CD4-positive, alpha-beta T cell treated with Interleukin-17A for 1 hour (primary cell): ENCODE data around the gene PPTC7.
"Not testable (repeated sequence)": the region's sequence is repeated elsewhere in the genome, so short reads cannot be mapped to it uniquely, and the experiment has no call there.

Source experiments
- DNase-seq: peaks from one replicate; pipeline ENCODE4 v3.0.0-alpha.2; 2020

The PPTC7 gene

DNA sequence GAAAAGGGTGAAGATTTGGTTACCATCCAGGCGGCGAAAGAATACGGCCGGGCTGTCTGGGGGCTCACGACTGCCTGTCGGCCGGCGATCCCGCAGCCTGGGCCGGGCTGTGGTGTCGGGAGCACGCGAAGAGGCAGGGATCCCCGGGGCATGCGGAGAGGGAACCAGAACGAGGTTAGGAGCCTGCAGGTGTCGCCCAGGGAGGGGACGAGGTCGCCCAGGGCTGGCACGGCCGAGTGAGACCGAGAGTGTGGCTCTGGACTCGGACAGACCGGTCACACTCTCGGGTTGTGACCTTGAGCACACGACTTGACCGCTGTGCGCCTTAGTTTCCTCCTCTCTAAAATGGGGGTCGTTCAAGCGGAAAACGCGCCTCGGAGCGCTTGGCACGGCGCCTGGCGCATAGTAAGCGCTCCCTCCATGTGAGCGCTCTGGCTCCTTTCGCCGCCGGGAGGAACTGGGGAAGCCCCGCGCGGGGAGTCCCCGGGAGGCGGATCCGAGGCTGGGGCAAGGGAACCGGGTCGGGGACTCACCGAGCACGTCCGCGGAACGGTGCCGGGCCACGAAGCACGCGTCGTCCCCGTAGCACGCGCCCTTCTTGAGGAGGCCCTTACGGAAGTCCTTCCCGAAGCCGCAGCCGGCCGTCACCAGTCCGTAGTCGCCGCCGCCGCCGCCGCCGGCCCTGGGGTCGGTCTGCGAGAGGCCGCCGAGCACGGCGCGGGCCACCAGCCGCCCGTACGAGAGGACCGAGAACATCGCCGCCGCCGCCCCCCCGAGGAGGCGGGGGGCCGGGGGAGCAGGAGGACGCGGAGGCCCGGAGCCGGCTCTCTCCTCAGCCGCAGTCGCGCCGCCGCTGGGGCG, 612 bp downstream of the PPTC7 start:
- DNase-seq: peak; percentile 86

DNA sequence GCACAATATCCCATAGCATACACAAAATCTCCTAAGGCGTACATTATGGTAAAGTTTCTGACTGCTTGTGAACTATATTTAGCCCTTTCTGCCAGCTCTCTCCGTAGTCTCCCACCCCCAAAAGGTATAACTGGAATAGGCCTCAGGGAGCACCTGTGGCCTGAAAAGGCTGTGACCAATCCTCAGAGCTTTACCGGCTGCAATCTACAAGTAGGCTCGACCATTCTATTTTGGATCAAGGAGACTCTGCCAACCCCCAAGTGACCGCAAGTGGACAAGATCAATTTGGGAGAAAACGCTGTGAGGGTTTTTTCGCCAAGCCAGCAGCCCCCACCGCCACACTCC, 1.2 kb downstream of the PPTC7 start:
- DNase-seq: no peak

DNA sequence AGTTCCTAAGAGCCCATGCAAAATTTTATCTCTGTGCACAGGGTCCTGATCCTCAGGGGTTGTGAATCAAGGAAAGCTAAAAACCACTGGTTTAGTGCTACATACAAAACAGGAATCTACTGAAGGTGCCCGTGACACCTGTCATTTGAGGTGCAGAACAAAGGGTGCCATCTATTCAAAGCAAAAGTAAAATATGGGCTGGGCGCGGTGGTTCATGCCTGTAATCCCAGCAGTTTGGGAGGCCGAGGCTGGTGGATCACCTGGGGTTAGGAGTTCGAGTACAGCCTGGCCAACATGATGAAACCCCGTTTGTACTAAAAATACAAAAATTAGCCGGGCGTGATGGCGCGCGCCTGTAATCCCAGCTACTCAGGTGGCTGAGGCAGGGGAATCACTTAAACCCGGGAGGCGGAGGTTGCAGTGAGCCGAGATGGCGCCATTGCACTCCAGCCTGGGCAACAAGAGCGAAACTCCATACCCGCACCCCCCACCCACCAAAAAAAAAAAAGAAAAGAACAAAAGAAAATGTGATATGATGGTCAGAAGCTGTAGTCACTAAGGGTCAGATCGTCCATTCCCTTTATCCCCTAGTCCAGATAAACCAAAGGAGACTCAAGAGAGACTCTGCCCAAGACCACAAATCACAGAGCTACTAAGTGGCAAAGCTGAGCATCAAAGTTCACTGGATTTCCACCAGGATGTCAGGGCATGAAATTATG, 3.4 kb downstream of the PPTC7 start:
- peak; percentile 32 for DNase-seq

DNA sequence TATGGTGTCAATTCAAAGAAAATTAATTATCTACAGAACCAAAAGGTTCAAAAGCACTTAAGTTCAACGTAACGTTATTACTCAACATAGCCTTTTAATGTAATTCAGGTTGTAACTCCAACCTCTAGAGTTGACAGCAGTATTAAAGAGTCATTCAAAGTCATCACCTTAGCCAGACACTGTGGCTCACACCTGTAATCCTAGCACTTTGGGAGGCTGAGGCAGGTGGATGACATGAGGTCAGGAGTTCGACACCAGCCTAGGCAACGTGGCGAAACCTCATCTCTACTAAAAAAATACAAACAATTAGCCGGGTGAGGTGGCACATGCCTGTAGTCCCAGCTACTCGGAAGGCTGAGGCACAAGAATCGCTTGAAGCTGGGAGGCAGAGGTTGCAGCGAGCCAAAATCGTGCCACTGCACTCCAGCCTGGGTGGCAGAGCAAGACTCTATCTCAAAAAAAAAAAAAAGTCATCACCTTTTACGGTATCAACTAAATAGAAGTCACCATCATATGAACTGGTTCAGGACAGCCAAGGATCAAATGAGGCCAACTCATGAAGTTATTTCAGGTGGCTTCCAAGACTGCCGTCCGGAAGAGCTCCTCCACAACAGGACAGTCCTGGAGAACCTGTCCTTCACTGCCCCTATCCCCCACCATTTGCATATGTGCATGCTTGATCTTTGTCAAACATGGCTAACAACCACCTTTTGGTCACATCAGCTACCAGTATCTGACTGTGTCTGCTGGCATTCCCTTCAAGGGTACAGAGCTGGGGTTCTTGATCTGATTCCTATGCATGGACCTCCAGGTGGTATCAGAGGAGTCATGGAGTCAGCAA, 4.2 kb downstream of the PPTC7 start:
- DNase-seq: peak; percentile 43

DNA sequence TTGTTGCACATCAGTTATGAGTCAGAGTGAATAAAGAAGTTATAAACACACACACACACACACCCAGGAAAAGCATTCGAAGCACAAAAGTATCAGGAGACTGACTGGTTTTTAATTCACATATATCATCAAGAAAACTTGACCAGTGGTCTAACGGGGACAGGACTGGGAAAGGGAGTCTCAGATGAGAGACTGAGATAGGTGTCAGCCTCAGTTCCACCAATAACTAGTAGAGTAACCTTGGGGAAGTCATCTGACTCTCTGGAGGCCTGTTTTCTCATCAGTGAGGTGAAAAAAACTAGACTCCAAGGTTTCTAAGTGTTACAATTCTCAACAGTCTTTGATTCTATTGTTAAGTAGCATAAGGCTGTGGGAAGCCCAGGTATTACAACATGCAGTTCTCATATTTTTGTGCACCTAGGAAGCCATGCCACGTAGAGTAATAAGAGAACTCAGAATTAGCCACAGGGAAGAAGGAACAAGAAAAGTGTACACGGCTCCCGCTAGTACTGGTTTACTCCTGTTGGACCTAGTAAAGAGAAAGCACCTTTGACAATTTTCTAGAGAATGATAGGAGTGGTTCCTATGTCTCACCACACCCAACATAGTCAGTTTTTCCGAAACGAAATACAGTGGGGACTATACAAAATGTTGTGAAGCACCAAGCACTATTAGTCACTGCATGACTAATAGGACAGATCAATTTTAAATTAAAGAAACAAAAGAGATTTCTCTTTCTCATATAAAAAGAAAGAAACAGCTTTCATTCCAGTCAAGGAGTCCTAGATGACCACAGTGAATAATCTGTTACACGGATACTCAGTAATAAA, 5.0 kb downstream of the PPTC7 start:
- peak; percentile 68 for DNase-seq

DNA sequence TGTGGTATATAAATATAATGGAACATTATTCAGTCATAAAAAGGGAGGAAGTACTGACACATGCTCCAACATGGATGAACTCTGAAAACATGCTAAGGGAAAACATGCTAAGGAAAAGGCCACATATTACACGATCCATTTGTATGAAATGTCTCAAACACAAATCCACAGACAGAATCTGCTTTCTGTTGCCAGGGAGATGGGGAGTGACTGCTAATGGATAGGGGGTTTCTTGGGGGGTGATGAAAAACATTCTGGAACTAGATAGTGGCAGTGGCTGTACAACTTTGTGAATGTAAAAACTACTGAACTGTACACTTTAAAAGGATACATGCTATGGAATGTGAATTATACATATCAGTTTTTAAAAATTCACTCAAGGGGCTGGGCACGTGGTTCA, 6.6 kb downstream of the PPTC7 start:
- no peak for DNase-seq

DNA sequence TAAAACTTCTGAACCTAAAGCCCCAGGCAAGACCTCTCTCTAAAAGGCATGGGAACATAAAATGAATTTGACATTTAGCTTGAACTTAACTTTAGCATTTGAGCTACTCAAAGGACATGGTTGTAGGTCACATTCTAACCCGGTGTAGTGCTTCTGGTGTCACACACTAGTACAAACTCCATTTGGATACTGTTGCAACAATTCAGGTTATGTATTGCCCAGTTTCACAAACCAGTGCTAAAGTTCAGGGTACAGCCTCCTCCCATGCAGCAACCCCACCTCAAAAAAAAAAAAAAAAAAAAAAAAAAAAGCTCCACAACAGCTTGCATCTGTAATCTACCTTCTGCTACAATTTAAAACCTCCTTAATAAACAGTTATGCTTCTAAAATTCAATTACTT, 7.8 kb downstream of the PPTC7 start:
- no peak for DNase-seq

DNA sequence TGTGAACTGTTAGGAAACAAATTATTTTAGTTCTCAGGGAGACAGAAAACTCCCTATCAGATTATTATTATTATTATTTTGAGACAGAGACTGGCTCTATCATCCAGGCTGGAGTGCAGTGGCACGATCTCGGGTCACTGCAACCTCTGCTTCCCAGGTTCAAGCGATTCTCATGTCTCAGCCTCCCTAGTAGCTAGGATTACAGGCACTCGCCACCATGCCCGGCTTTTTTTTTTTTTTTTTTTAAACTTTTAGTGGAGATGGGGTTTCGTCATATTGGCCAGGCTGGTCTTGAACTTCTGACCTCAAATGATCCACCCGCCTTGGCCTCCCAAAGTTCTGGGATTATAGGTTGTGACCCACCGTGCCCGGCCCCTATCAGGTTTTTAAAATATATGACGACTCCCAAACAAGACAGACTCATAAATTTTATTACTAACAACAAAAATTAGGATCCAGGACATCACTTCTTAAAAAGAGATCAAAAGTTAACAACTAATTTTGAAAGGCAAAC, 8.3 kb downstream of the PPTC7 start:
- DNase-seq: not testable (repeated sequence)

DNA sequence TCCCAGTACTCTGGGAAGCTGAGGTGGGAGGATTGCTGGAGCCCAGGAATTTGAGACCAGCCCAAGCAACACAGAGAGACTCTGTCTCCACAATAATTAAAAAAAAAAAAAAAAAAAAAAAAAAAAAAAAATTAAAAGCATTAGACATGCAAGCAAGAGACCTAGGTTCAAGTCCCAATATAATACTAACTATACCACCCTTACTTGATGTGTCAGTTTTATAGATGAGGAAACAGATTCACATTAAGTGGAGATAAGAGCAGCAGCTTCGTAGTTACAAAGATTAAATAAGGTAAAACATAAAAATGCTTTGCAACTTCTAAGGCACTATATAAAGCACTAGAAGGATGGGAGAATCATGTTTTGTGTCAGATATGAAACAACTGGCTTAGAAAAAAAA, 9.1 kb downstream of the PPTC7 start:
- DNase-seq: no peak

DNA sequence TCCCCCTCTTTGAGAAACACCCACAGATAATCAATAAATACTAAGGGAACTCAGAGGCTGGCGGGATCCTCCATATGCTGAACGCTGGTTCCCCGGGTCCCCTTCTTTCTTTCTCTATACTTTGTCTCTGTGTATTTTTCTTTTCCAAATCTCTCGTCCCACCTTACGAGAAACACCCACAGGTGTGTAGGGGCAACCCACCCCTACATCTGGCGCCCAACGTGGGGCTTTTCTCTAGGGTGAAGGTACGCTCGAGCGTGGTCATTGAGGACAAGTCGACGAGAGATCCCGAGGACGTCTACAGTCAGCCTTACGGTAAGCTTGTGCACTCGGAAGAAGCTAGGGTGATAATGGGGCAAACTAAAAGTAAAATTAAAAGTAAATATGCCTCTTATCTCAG, 12.3 kb downstream of the PPTC7 start:
- not testable (repeated sequence) for DNase-seq

DNA sequence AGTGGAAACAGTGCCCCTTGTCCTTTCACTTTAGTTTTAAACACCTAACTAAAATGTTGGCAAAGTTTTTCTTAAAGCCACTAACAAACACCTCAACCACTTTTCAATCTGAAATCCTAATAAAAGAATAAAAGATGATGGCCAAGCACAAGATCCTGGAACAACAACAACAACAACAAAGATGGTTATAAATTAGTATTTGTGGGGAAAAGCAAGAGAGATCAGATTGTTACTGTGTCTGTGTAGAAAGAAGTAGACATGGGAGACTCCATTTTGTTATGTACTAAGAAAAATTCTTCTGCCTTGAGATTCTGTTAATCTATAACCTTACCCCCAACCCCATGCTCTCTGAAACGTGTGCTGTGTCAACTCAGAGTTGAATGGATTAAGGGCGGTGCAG, 13.3 kb downstream of the PPTC7 start:
- DNase-seq: not testable (repeated sequence)

DNA sequence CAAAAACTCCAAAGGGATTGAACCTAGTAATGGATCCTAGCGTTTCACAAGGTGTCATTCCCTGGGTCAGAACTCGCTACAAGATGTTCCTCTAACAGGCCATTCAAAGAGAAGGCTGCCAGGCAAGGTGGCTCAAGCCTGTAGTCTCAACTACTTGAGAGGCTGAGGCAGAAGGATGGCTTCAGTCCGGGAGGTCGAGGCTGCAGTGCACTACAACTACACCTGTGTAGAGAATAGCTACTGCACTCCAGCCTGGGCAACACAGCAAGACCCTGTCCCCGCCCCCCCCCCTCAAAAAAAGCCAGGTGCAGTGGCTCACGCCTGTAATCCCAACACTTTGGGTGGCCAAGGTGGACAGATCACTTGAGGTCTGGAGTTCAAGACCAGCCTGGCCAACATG, 14.4 kb downstream of the PPTC7 start:
- DNase-seq: no peak

DNA sequence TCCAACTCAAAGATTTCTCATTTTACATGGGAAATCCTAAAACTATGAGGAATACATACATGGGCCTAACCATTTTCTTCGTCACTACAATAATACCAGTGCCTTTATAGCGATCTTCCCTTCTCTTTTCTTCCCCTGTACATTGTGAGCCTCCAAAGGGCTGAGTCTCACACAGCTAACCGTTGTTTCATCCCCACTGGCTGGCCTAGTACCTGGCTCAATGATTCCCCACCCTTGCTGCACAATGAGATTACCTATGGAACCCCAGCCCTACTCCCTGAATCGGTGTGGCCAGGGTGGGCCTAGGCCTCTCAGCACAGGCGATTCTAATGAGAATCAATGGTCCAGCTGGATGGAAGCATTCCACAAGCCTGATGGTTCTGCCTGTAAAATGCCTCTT, 16.1 kb downstream of the PPTC7 start:
- DNase-seq: no peak

DNA sequence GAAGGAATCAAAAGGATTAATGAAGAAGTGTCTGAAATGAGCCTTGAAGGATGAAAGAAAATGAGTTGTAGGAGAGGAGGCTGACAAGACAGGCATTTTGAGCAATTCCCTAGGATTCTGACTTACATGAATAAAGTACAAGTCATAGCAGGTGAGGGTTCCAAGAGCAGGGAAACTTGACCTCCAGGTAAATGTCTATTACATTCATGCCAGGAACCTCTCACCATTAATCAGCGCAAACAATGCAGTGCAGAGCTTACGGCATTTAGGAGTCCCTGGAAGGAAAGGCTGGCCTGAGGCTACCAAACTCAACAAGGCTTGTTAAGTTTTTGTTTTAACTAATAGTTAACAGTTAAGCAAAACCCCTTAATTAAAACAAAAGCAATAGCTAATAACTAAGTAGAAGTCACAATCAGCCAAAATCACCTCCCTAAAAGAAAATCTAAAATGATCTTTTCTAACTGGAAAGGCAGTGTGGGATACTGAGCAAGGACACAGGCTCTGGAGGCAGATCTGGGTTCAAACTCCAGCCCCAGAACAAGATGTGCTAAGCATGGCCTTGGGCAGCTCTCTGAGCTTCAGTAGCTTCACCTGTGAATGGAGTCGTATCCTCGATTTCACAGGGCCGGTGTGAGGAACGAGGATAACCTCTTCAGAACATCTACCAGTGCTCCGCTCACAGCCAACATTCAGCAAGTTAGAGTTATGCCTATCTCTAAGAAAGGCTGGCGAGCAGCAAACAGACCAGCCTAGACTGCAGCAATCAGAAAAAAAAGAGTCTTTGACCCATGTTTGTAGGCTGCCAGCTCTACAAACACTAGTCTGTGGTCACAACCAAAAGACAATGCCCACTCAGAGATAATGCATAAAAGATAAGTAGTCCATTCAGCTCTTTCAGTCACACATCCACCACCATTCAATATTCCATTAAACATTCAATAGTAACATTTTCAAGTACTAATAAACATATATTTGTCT, 16.9 kb downstream of the PPTC7 start:
- DNase-seq: no peak

DNA sequence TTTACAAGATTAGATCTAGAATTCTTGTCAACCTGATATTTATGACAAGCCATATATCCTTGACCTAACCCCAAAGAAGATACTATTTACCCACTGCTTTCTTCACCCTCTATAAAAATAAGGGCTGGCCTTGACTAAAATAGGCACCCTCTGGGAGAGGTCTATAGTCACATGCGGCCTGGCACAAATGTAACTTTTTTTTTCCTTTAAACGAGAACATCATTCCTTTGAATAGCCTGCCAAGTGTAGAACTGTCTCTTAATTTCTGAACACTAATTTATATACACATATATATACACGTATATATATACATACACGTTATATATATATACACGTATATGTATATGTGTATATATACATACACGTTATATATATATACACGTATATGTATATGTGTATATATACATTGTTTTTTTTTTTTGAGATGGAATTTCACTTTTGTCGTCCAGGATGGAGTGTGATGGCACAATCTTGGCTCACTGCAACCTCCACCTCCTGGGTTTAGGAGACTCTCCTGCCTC, 18.6 kb downstream of the PPTC7 start:
- no peak for DNase-seq

DNA sequence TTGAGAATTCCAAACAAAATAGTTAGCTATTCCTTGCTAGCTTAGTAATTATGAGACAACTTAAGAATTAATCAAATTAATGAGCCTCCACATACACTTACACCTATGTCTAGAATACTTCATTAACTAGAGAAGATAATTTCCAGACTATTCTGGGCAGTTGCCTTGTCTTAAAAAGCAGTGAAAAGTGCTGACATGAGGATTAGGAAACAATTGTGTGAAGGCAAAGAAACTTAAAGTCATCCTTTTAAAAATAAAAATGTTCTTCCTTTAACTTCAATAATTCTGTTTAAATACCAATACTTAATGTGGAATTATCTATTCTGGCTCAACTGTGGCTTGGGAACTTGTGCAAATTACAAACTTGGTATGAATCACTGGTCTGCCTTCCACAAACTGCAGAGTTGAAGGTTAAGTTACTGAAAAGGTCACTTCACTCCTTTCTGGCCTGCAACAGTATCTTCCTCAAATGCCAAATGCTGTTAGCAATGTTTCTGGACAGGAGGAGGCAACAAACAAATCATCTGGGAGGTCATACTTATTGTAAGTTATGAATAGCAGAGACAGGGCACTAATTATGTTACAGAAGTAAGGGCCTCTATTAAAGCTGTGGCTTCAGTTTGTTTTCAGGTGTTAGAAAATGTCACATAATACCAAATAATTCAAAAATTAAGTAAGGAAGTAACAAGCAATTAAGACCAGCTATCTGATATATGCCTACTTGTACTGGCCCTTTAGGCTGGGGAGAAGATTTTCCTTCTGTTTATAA, 19.2 kb downstream of the PPTC7 start:
- no peak for DNase-seq

DNA sequence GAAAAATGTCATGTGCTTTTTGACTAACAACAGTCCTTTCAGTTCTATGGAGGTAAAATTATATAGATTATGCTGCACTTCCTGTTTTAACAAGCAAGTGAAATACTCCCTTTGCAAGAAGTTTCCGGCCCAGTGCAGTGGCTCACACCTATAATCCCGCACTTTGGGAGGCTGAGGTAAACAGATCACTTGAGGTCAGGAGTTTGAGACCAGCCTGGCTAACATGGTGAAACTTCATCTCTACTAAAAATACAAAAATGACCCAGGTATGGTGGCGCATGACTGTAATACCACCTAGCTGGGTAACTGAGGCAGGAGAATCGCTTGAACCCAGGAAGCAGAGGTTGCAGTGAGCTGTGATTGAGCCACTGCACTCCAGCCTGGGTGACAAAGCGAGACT, 20.7 kb downstream of the PPTC7 start:
- peak; percentile 81 for DNase-seq

DNA sequence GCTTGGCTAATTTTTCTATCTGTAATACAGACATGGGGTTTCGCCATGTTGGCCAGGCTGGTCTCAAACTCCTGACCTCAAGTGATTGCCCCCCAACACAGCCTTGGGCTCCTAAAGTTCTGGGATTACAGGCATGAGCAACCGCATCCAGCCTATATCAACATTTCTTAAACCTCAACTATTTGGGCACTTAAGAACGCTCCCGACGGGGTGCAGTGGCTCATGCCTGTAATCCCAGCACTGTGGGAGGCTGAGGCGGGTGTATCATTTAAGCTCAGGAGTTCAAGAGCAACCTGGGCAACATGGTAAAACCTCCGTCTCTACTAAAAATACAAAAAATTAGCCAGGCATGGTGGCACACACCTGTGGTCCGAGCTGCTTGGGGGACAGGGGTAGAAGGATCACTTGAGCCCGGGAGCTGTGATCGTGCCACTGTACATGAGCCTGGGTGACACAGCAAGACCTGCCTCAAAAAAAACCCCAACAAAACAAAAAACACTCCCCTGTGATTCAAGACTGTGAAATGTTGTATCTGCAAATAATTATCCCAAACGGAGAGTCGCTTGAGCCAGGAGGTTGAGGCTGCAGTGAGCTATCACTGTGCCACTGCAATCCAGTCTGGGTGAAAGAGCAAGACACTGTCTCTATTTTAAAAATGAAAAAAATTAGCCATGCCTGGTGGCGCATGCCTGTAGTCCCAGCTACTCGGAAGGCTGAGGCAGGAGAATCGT, 21.5 kb downstream of the PPTC7 start:
- DNase-seq: no peak

DNA sequence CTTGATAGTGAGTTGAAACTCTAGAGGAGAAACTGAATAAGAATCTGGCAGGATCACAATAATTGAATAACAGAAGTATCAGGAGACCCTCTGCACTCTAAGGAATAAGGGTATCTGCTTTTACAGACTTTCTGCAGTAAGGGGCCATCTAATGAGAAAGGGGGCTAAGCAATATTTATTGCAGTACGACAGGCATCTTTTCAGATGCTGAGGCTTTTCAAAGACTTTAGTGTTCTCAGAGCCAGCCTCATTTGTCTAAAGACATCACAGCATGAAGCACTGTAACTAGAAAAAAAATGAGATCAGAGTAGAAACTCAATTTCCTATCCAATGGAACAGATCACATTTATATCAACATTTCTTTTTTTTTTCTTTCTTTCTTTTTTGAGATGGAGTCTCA, 22.2 kb downstream of the PPTC7 start:
- DNase-seq: no peak
